Keratinocyte (primary cell): ENCODE results near the gene MRPL33. TPM values are rescaled to one million over a fixed set of nuclear protein-coding genes. Genes with fewer than 3 reads are reported as not detected.

Experiments
- DNase-seq: peaks from one replicate; pipeline ENCODE4 v3.0.0-alpha.2; 2011; ENCODE audit warnings: low read depth, missing footprints, low spot score
- FAIRE-seq: peaks from 2 replicates; lab custom pipeline; 2011; peaks lifted over from hg19 to GRCh38; lab: Jason Lieb, UNC
- H2AFZ ChIP-seq: 2 replicates; pipeline ENCODE4 v1.6.0; 2012; ENCODE audit warnings: low read length, control low read depth, inconsistent platforms; ENCODE audit not compliant: control insufficient read depth
- H3K27ac ChIP-seq: 2 replicates; pipeline ENCODE4 v1.5.1; 2011; ENCODE audit warnings: low read length; ENCODE audit not compliant: control insufficient read depth, insufficient read depth
- H3K27me3 ChIP-seq: 3 replicates; pipeline ENCODE4 v1.6.0; 2011; ENCODE audit warnings: low read length; ENCODE audit not compliant: control insufficient read depth, insufficient read depth; ENCODE audit errors: extremely low read depth
- H3K36me3 ChIP-seq, 2 experiments: 2 replicates in 1 of 2; 3 replicates in 1 of 2; pipeline ENCODE4 v1.5.1; 2011; ENCODE audit warnings: low read length in 2 of 2, mild to moderate bottlenecking in 1 of 2; ENCODE audit not compliant: control insufficient read depth in 2 of 2, insufficient read depth in 2 of 2; ENCODE audit errors: extremely low read depth in 1 of 2
- H3K4me1 ChIP-seq: 3 replicates; pipeline ENCODE4 v1.5.1; 2011; ENCODE audit warnings: low read length; ENCODE audit not compliant: control insufficient read depth, insufficient read depth; ENCODE audit errors: extremely low read depth
- H3K4me2 ChIP-seq: 3 replicates; pipeline ENCODE4 v1.6.0; 2011; ENCODE audit warnings: low read depth, low read length; ENCODE audit not compliant: control insufficient read depth, insufficient read depth; ENCODE audit errors: extremely low read depth
- H3K4me3 ChIP-seq, 3 experiments: fragments of 200-600 bp in 1 of 3; sonication (generic) in 1 of 3; 2 replicates in 2 of 3; 3 replicates in 1 of 3; pipeline ENCODE4 v1.5.1; 2011 to 2016; ENCODE audit warnings: low read length in 3 of 3, mild to moderate bottlenecking in 3 of 3, control low read depth in 2 of 3, inconsistent platforms in 1 of 3, low read depth in 1 of 3, mixed read lengths in 1 of 3, mixed run types in 1 of 3, moderate library complexity in 1 of 3; ENCODE audit not compliant: control insufficient read depth in 2 of 3, insufficient read depth in 2 of 3; ENCODE audit errors: extremely low read depth in 1 of 3
- H3K79me2 ChIP-seq: 2 replicates; pipeline ENCODE4 v1.6.0; 2012; ENCODE audit warnings: low read length; ENCODE audit not compliant: control insufficient read depth, insufficient read depth
- H3K9ac ChIP-seq: 3 replicates; pipeline ENCODE4 v1.6.0; 2011; ENCODE audit warnings: low read length; ENCODE audit not compliant: control insufficient read depth, insufficient read depth; ENCODE audit errors: extremely low read depth
- H3K9me1 ChIP-seq: 3 replicates; pipeline ENCODE4 v1.6.0; 2011; ENCODE audit warnings: low read length; ENCODE audit not compliant: control insufficient read depth, insufficient read depth; ENCODE audit errors: extremely low read depth
- H3K9me3 ChIP-seq: 2 replicates; pipeline ENCODE4 v1.5.1; 2012; ENCODE audit warnings: low read depth, low read length; ENCODE audit not compliant: control insufficient read depth
- H4K20me1 ChIP-seq: 3 replicates; pipeline ENCODE4 v1.6.0; 2011; ENCODE audit warnings: low read length; ENCODE audit not compliant: control insufficient read depth, insufficient read depth; ENCODE audit errors: extremely low read depth
- CTCF ChIP-seq, 3 experiments: IDR thresholded peaks in 1 of 3; conservative IDR thresholded peaks in 1 of 3; optimal IDR thresholded peaks in 1 of 3; 2 replicates in 2 of 3; 3 replicates in 1 of 3; pipeline versions ENCODE3 to v1.5.1; 2011; ENCODE audit warnings: low read length in 3 of 3, mild to moderate bottlenecking in 3 of 3, moderate library complexity in 2 of 3, control low read depth in 1 of 3, inconsistent platforms in 1 of 3; ENCODE audit not compliant: insufficient read depth in 2 of 3; ENCODE audit errors: extremely low read depth in 1 of 3
- EZH2 ChIP-seq: IDR thresholded peaks from one replicate; pipeline ENCODE4 v1.6.1; 2012; ENCODE audit warnings: inconsistent platforms, mild to moderate bottlenecking, low read length, moderate library complexity
- dilution Hi-C: fragments of 300-500 bp; cut with MboI; formaldehyde crosslinking; loops from one replicate; pipeline ENCODE4 v1.7.0; 2020; ENCODE audit warnings: low sequenced_read_pairs; ENCODE audit not compliant: extremely low pct_ligation_motif_present
- polyA plus RNA-seq, 5 experiments: library from polyadenylated mRNA; depleted of rRNA in 3 of 5; stranded (reverse) in 3 of 5; stranded (forward) in 1 of 5; unstranded in 1 of 5; fragments of >200 nt; gene quantifications; 1 replicate in 1 of 5; 2 replicates in 3 of 5; 3 replicates in 1 of 5; pipeline versions ENCODE4 v1.2.1 to v1.2.3, GENCODE V29; 2011 to 2012; ENCODE audit warnings: missing spikeins in 2 of 5, low read depth in 1 of 5, low replicate concordance in 1 of 5

The MRPL33 gene
- polyA plus RNA-seq, 1 donor (not counting 4 experiments of a cell fraction or from before 2014, with no cell fraction given) = 110 TPM

GRCh38 chr2:27730980-27731691 is 40.4 kb upstream of the MRPL33 start:
- Histone ChIP-seq H3K36me3 (no peaks in the 10 kb centered on the region), H4K20me1 (no peaks in the 10 kb centered on the region), H2AFZ (peak overlapping the region; percentile 45), H3K9me1 (no peaks in the 10 kb centered on the region), H3K9me3 (no peaks in the 10 kb centered on the region), H3K9ac (no peak overlapping the region), H3K27ac (peak overlapping the region; percentile 11), H3K4me3 (no peak overlapping the region), H3K4me1 (peaks cover 30% of the 10 kb centered on the region), H3K27me3 (no peaks in the 10 kb centered on the region), H3K4me2 (peak overlapping the region; percentile 35), H3K79me2 (no peaks in the 10 kb centered on the region)
- dilution Hi-C loops = no loop called here
- FAIRE-seq = peak; percentile 74
- TF ChIP-seq EZH2 = no peak
- TF ChIP-seq CTCF (optimal IDR thresholded peaks at IDR 0.05 in 1 of 3, IDR thresholded peaks at IDR 0.05 in 1 of 3, conservative IDR thresholded peaks at IDR 0.05 in 1 of 3; ENCODE audit: extremely low read depth in 1 of 3, insufficient read depth in 2 of 3, low read length in 3 of 3) = no peak
- peak; percentile 33 for DNase-seq

- DNase-seq = no peak
- no peak overlapping the region for H3K4me3 ChIP-seq
- no peak for TF ChIP-seq CTCF (optimal IDR thresholded peaks at IDR 0.05 in 1 of 3, IDR thresholded peaks at IDR 0.05 in 1 of 3, conservative IDR thresholded peaks at IDR 0.05 in 1 of 3; ENCODE audit: extremely low read depth in 1 of 3, insufficient read depth in 2 of 3, low read length in 3 of 3)
- peaks cover 43% of the 10 kb centered on the region for H3K4me1 ChIP-seq
- dilution Hi-C loops = no loop called here
- H4K20me1 ChIP-seq = no peaks in the 10 kb centered on the region
- no peak for FAIRE-seq
- no peak overlapping the region for H2AFZ ChIP-seq
- no peak overlapping the region for H3K4me2 ChIP-seq
- H3K9me3 ChIP-seq = no peaks in the 10 kb centered on the region
- H3K27me3 ChIP-seq = no peaks in the 10 kb centered on the region
- H3K36me3 ChIP-seq = no peaks in the 10 kb centered on the region
- no peaks in the 10 kb centered on the region for H3K79me2 ChIP-seq
- no peaks in the 10 kb centered on the region for H3K9me1 ChIP-seq
- H3K27ac ChIP-seq = no peak overlapping the region
- H3K9ac ChIP-seq = no peak overlapping the region
Observed at GRCh38 chr2:27734305-27734704, 37.2 kb upstream of the MRPL33 start.
